IPS-20b (cell line): Measurements from ENCODE around the gene COL4A1.

Source experiments
- H3K27ac ChIP-seq: one replicate; pipeline ENCODE4 v1.5.1; 2013; ENCODE audit warnings: low read length
- H3K27me3 ChIP-seq: 2 replicates; pipeline ENCODE4 v1.6.1; 2013; ENCODE audit warnings: mild to moderate bottlenecking, low read length, inconsistent platforms; ENCODE audit not compliant: insufficient read depth
- H3K36me3 ChIP-seq: 2 replicates; pipeline ENCODE4 v1.6.1; 2013; ENCODE audit warnings: low read depth, mild to moderate bottlenecking, inconsistent platforms, low read length, moderate library complexity; ENCODE audit not compliant: insufficient read depth
- H3K4me1 ChIP-seq: 2 replicates; pipeline ENCODE4 v1.6.1; 2013; ENCODE audit warnings: mild to moderate bottlenecking, control low read depth, inconsistent platforms, low read length, moderate library complexity; ENCODE audit not compliant: insufficient read depth
- H3K4me3 ChIP-seq: 2 replicates; pipeline ENCODE4 v1.5.1; 2013; ENCODE audit warnings: mild to moderate bottlenecking, low read length, inconsistent platforms
- H3K9ac ChIP-seq: 2 replicates; pipeline ENCODE4 v1.6.1; 2013; ENCODE audit warnings: low read depth, mild to moderate bottlenecking, inconsistent platforms, low read length, moderate library complexity
- H3K9me3 ChIP-seq: 2 replicates; pipeline ENCODE4 v1.6.1; 2013; ENCODE audit warnings: mild to moderate bottlenecking, low read depth, low read length, inconsistent platforms; ENCODE audit not compliant: insufficient read depth

COL4A1 gene

GRCh38 chr13:110272651-110273050 is 34.3 kb downstream of the COL4A1 start:
- no peak overlapping the region for H3K9ac ChIP-seq
- H3K4me3 ChIP-seq: no peak overlapping the region
- H3K9me3 ChIP-seq: no peaks in the 10 kb centered on the region
- no peak overlapping the region for H3K27ac ChIP-seq
- no peaks in the 10 kb centered on the region; the same call in 1 of the 2 replicates for H3K4me1 ChIP-seq
- H3K27me3 ChIP-seq: no peaks in the 10 kb centered on the region
- no peaks in the 10 kb centered on the region for H3K36me3 ChIP-seq

- Histone ChIP-seq H3K27me3 (no peaks in the 10 kb centered on the region), H3K4me1 (no peaks in the 10 kb centered on the region; the same call in 1 of the 2 replicates), H3K9ac (no peak overlapping the region), H3K4me3 (no peak overlapping the region), H3K27ac (no peak overlapping the region), H3K9me3 (no peaks in the 10 kb centered on the region), H3K36me3 (no peaks in the 10 kb centered on the region)
Measured at GRCh38 chr13:110272227-110272626, 34.7 kb downstream of the COL4A1 start.

- no peak overlapping the region for H3K27ac ChIP-seq
- peaks cover 8% of the 10 kb centered on the region; the same call in 1 of the 2 replicates for H3K4me1 ChIP-seq
- H3K27me3 ChIP-seq: no peaks in the 10 kb centered on the region
- H3K36me3 ChIP-seq: no peaks in the 10 kb centered on the region
- no peak overlapping the region for H3K4me3 ChIP-seq
- H3K9me3 ChIP-seq: no peaks in the 10 kb centered on the region
- H3K9ac ChIP-seq: no peak overlapping the region
Measured at GRCh38 chr13:110271313-110271712, 35.6 kb downstream of the COL4A1 start.

- no peak overlapping the region for H3K9ac ChIP-seq
- no peak overlapping the region for H3K4me3 ChIP-seq
- no peak overlapping the region for H3K27ac ChIP-seq
- no peaks in the 10 kb centered on the region for H3K27me3 ChIP-seq
- no peaks in the 10 kb centered on the region for H3K9me3 ChIP-seq
- no peaks in the 10 kb centered on the region for H3K36me3 ChIP-seq
- peaks cover 16% of the 10 kb centered on the region; the same call in 1 of the 2 replicates for H3K4me1 ChIP-seq
Measured at GRCh38 chr13:110270507-110270906, 36.5 kb downstream of the COL4A1 start.

GRCh38 chr13:110269509-110270185 is 37.3 kb downstream of the COL4A1 start:
- H3K4me1 ChIP-seq: peaks cover 24% of the 10 kb centered on the region; the same call in 1 of the 2 replicates
- H3K9ac ChIP-seq: no peak overlapping the region
- H3K4me3 ChIP-seq: no peak overlapping the region
- no peaks in the 10 kb centered on the region for H3K27me3 ChIP-seq
- no peak overlapping the region for H3K27ac ChIP-seq
- no peaks in the 10 kb centered on the region for H3K9me3 ChIP-seq
- no peaks in the 10 kb centered on the region for H3K36me3 ChIP-seq

GRCh38 chr13:110268576-110269185 is 38.3 kb downstream of the COL4A1 start:
- no peaks in the 10 kb centered on the region for H3K27me3 ChIP-seq
- H3K4me3 ChIP-seq: no peak overlapping the region
- peaks cover 29% of the 10 kb centered on the region; the same call in 1 of the 2 replicates for H3K4me1 ChIP-seq
- H3K36me3 ChIP-seq: no peaks in the 10 kb centered on the region
- H3K9ac ChIP-seq: no peak overlapping the region
- H3K27ac ChIP-seq: no peak overlapping the region
- H3K9me3 ChIP-seq: no peaks in the 10 kb centered on the region

DNA sequence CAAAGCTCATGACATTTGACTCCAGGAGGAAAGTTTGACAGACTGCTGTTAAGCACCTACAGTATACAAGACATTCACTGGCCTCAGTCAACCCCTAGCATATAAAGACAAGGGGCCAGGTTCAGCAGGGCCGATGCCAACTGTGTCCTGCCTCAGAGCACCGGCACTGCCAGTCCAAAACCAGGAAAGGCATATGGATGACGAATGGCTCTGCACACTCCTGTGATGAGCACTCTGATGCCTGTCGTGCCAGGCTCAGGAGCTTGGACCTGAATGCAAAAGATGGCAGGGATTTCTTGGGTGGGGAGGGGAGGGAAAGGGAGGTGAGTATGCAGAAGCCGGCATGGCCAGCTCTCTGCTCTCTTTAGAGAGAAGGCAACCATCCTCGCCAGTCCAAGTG is 38.9 kb downstream of the COL4A1 start:
- Histone ChIP-seq H3K27ac (no peak overlapping the region), H3K4me3 (no peak overlapping the region), H3K27me3 (no peaks in the 10 kb centered on the region), H3K9ac (no peak overlapping the region), H3K36me3 (no peaks in the 10 kb centered on the region), H3K9me3 (no peaks in the 10 kb centered on the region), H3K4me1 (peaks cover 29% of the 10 kb centered on the region; the same call in 1 of the 2 replicates)

- H3K36me3 ChIP-seq: no peaks in the 10 kb centered on the region
- no peaks in the 10 kb centered on the region for H3K27me3 ChIP-seq
- H3K9me3 ChIP-seq: no peaks in the 10 kb centered on the region
- no peak overlapping the region for H3K27ac ChIP-seq
- H3K4me1 ChIP-seq: peaks cover 34% of the 10 kb centered on the region
- H3K9ac ChIP-seq: no peak overlapping the region; the same call in 1 of the 2 replicates
- peak overlapping the region; percentile 34; the same call in 1 of the 2 replicates for H3K4me3 ChIP-seq
Measured at GRCh38 chr13:110266983-110267382, 40.0 kb downstream of the COL4A1 start.

DNA sequence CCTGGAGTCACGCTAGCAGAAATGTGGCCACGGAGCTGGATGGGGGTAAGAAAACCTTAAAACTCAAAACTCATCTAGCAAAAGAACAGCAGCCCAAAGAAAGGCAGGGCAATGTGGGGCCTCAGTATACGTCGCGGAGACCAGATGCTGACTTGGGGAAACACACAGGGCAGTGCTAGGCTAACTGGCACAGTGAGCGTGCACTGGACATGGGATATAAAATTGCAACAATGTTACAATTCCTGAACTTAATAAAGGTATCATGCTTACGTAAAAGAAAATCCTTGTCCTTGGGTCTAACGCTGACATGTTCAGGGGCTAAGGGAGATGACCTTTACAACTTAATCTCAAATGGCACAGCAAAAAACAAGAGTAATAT is 40.5 kb downstream of the COL4A1 start:
- no peaks in the 10 kb centered on the region for H3K36me3 ChIP-seq
- peak overlapping the region; percentile 30; the same call in 1 of the 2 replicates for H3K4me3 ChIP-seq
- no peak overlapping the region for H3K27ac ChIP-seq
- peak overlapping the region; percentile 9; the same call in 1 of the 2 replicates for H3K9ac ChIP-seq
- no peaks in the 10 kb centered on the region for H3K27me3 ChIP-seq
- H3K9me3 ChIP-seq: no peaks in the 10 kb centered on the region
- peaks cover 39% of the 10 kb centered on the region for H3K4me1 ChIP-seq

GRCh38 chr13:110265682-110266430 is 41.1 kb downstream of the COL4A1 start:
- no peaks in the 10 kb centered on the region for H3K9me3 ChIP-seq
- no peak overlapping the region for H3K4me3 ChIP-seq
- no peak overlapping the region for H3K27ac ChIP-seq
- no peaks in the 10 kb centered on the region for H3K36me3 ChIP-seq
- peaks cover 42% of the 10 kb centered on the region for H3K4me1 ChIP-seq
- peak overlapping the region; percentile 9; the same call in 1 of the 2 replicates for H3K9ac ChIP-seq
- no peaks in the 10 kb centered on the region for H3K27me3 ChIP-seq

DNA sequence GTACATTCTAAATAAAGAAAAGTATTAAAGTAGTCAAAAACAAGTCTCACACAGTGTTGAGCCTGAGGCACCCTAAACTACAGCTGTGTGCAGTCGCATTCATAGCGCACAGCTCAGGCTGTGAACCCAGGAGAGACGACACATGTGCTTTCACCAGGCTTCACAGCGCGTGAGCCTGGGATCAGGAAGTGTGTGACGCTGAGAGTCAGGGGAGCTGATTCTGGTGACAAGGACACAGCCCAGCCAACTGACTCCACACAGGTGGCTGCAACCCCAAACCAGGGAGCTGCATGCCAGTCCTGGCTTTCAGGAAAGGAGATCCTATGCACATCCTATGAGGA is 41.6 kb downstream of the COL4A1 start:
- H3K27ac ChIP-seq: no peak overlapping the region
- H3K9me3 ChIP-seq: no peaks in the 10 kb centered on the region
- peaks cover 42% of the 10 kb centered on the region for H3K4me1 ChIP-seq
- no peak overlapping the region for H3K9ac ChIP-seq
- no peaks in the 10 kb centered on the region for H3K27me3 ChIP-seq
- H3K4me3 ChIP-seq: no peak overlapping the region
- no peaks in the 10 kb centered on the region for H3K36me3 ChIP-seq
